GM21619 (cell line): ENCODE measurements around the gene SH3PXD2A.
"Not testable (repeated sequence)": the region's sequence is repeated elsewhere in the genome, so short reads cannot be mapped to it uniquely, and the experiment has no call there.

Source experiments
- ATAC-seq: cut with Tn5 transposase; IDR thresholded peaks from one replicate; pipeline ENCODE4 v1.9.1; 2021; ENCODE audit not compliant: unreplicated experiment

Gene SH3PXD2A

DNA sequence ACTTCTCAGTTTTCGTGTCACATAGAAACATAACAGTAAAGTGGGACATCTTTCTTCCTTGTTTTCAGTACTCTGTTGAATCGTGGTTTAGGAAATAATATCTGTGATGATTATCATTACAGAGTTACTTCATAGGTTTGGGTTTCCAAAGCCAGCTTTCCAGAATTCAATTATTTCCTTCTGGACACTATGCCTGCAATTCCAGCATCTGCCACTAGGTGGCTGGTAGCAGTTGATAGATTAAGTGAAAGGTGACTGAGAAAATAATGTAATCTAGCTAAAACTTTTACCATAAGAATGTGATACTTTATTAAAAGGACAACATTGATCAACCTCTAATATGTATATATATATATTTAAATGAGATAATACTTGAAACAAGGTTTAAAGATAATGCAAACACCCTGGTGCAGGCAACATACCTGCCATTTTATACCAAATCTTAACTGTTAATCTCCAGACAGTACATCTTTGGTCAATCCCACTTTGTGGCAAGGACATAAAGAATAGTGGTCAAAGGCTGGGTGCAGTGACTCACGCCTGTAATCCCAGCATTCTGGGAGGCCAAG is 102.6 kb downstream of the SH3PXD2A start:
- ATAC-seq = no peak

GRCh38 chr10:103751667-103752290 is 103.6 kb downstream of the SH3PXD2A start:
- ATAC-seq = no peak

GRCh38 chr10:103750836-103751235 is 104.5 kb downstream of the SH3PXD2A start:
- no peak for ATAC-seq

GRCh38 chr10:103749779-103750178 is 105.6 kb downstream of the SH3PXD2A start:
- no peak for ATAC-seq

- ATAC-seq = no peak
Measured at GRCh38 chr10:103748020-103748419, 107.4 kb downstream of the SH3PXD2A start.

GRCh38 chr10:103747193-103747865 is 108.0 kb downstream of the SH3PXD2A start:
- no peak for ATAC-seq

DNA sequence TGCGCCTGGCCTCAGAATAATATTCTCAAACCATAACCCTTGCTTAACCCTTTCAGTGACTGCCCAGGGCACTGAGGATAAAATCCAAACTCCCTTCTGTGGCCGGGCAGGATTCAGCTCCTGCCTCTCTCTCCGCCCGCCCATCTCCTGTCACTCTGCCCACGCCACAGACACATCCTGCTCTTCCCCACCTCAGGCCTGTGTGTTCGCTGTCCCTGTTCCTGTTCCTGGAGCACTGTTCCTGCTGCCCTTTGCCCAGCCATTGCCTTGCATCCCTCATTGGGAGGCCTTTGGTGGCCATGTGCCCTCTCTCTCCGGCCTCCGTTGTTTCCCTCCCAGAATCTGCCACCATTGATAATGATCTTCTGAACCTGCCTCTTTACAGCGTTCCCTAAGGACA is 108.8 kb downstream of the SH3PXD2A start:
- no peak for ATAC-seq

DNA sequence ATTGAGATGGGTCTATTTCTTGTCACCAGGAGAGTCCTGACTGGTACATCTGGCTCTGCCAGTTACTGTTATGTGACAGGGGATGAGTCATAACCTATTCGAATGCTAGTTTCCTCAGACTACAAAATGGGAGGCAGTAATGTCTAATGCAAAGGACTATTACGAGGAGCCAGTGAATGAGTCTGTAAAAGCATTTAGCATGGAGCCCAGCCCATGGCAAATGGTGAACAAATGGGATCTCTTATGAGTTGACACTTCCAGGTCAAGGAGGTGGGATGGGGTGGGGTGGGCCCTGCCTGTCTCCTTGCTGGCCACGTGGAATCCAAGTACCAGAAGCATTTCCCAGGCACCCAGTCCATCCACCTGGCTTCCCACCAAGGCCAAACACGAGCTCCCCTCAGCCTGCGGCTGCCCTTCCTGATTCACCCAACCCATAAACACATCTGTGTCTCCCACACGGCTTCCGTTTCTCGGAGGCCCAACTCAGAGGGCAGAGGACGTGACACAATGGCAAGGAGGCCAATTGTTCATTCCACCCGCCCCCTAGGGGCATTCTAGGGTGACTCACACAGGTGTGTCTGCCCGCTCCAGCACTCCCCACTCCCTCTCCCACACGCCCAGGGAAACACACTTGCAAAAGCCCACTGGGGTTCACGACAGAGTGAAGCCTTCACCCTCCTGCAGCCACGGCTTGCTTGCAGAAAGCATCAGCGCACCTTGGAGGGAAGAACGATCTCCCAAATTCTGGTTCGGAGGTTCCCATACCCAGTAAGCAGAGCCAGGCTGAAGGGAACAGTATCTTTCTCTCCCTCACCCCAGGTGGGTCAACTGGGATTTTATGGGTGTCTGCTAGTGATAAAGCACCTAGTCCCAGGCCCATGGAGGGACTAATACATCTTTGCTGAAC is 109.8 kb downstream of the SH3PXD2A start:
- no peak for ATAC-seq

DNA sequence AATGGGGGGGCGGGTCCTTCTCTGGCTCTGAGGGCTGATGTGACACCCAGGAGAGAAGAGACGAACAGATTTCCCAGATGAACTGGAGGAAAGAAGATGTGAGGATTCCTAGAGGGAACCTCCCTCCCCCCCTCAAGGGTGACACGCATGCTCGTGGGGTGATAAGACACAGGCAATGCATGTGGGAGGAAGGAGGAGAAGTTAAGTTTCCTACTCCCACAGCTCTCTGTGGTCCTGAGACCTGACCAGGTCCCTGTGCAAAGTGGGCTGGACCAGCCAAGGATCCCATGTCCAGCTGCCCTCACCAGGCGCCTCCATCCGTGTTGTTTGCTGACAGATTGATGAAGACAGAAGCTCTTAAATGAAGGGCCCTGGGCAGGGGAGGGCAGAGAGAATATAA is 112.6 kb downstream of the SH3PXD2A start:
- no peak for ATAC-seq

DNA sequence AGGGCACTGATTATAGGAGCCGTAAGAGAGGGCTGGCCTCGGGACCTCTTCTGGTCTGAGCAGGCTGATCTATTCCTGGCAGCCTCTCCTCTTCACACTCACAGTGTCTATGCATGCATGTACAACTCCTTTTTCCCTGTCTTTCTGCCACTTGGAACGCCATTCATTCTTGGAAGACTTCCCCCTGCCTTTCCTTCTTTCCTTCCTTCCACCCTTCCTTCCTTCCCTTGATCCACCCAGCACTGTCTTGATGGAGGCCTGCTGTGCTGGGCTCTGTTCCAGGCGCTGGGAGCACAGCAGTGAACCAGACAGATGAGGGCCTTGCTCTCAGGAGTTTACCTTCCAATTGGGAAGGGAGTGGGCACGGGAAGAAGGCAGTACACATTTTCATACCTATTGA is 114.8 kb downstream of the SH3PXD2A start:
- ATAC-seq = no peak

GRCh38 chr10:103739039-103739764 is 116.2 kb downstream of the SH3PXD2A start:
- no peak for ATAC-seq

DNA sequence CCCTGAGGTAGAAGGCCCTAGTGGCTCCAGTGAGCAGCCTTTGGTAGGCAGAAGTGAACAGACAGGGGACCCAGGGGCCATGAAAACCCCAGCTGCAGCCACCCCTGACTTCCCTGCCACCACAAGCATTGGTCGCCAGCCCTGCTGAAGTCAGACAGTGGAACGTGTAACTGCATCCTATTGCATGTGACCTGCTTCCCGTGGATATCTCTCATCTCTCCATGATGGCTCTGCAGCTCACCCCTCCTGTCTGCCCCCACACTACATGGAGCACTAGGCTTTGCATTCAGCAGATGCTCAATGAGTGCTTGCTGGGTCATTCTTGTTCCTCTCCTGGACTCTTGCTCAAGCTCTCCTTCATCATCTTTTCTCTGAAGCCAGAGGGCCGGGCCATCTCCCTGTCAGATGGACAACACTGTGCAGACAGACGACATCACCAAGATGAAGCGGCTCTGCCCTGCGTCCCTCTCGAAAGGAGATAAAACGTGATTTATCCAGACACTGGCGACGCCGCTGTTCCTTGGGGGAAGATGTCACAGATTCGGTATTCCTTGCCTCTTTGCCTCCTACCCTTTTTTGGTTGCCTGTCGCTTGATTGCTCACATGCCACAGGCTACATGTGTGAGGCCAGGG is 117.5 kb downstream of the SH3PXD2A start:
- no peak for ATAC-seq

DNA sequence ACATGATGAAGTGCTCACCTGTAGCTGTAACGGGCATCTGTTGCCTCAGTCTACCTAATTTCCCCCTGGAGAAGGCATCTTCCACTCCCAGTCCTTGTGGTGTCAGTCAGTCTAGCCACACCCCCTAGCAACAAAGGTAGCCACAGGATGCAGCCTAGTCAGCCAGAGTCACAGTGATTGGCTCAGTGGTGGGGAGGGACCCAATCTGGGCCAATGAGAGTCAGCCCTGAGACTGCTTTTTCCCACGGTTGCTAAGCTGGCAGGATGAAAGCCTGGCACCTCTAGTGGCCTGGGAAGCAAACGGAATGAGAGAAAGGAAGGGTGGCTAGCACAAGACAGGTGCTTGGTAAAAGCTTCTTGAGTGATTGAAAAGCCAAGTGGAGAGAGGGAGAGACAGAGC is 118.6 kb downstream of the SH3PXD2A start:
- no peak for ATAC-seq

GRCh38 chr10:103736044-103736443 is 119.3 kb downstream of the SH3PXD2A start:
- no peak for ATAC-seq

GRCh38 chr10:103734731-103735130 is 120.6 kb downstream of the SH3PXD2A start:
- ATAC-seq = no peak

DNA sequence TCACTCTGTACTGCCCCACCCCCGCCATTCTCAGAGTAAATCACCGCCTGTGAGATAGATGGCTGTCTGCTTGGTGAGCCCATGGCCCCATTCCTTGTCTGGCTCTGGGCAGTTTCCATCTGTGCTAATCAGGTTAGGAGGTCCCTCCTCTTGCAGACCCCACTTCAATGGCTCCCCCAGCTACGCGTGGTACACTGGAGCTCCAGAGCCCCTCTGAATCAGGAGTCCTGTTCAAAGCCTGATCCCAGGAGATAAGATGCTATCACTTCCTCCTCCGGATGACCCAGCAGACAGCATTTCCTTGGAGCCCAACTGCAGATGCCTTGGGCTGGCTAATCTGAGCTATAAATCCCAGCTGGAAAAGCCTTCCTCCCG is 122.3 kb downstream of the SH3PXD2A start:
- ATAC-seq = no peak

GRCh38 chr10:103732339-103733044 is 122.9 kb downstream of the SH3PXD2A start:
- ATAC-seq = no peak

DNA sequence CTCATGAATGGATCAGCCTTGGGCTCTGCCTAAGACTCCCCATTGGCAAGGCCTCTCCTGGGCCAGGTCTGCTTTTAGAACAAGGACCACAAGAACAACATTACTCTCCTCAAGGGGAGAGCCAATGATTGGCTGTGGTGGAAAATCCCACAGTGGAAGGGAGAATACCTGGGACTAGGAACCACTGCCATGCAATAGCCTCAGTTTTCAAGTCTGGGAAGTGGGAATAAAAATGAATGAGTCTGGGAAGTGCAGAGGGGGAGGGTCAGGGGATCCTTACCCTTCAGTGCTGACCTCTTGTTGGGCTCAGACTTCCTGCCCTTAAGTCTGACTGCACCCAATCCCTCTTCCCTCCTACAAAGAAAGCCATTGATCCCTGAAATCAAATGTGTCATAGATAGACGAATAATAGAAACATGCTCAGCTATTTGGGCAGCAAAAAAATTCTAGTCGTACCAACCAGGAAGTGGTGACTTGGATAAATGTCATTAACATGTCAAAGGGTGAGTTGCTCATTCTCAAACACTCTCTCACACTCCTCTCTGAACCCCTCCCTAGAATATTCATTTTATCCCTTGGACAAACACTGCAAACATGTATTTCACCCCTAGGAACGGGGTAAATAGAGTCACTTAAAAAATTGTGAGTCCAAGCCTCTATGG is 123.6 kb downstream of the SH3PXD2A start:
- ATAC-seq = no peak

DNA sequence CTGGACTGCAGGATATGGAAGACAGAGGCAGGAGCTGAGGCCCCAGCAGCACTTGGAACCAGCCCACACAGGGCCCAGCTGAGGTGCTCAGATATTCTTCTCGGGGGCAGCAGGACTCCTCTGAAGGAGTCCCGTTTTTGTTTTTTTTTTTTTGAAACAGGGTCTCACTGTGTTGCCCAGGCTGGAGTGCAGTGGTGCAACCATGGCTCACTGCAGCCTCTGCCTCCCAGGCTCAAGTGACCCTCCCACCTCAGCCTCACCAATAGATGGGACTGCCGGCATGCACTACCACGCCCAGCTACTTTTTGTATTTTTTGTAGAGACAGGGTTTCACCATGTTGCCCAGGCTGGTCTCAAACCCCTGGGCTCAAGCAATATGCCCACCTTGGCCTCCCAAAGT is 124.3 kb downstream of the SH3PXD2A start:
- ATAC-seq = not testable (repeated sequence)
